DOHH2 (cell line): ENCODE results near the gene LAMB1.

Source experiments
- H3F3A ChIP-seq: fragments of 200-600 bp; sonication (generic), shearing (Covaris generic); 2 replicates; pipeline ENCODE4 v1.6.0; 2016; ENCODE audit warnings: antibody characterized with exemption, mild to moderate bottlenecking; ENCODE audit not compliant: control insufficient read depth, insufficient read depth
- H3K27ac ChIP-seq: fragments of 200-600 bp; sonication (generic); 2 replicates; pipeline ENCODE4 v1.5.1; 2014; ENCODE audit warnings: low read depth, mild to moderate bottlenecking, low read length, moderate library complexity
- H3K27me3 ChIP-seq: fragments of 200-600 bp; sonication (generic); 2 replicates; pipeline ENCODE4 v1.6.1; 2014; ENCODE audit warnings: mild to moderate bottlenecking, low read length, mixed read lengths; ENCODE audit not compliant: control insufficient read depth
- H3K36me3 ChIP-seq: fragments of 200-600 bp; sonication (generic); 2 replicates; pipeline ENCODE4 v1.6.1; 2014; ENCODE audit warnings: mild to moderate bottlenecking, low read length, moderate library complexity, mixed read lengths; ENCODE audit not compliant: control insufficient read depth
- H3K4me1 ChIP-seq: fragments of 200-600 bp; sonication (generic); 2 replicates; pipeline ENCODE4 v1.6.1; 2014; ENCODE audit warnings: mild to moderate bottlenecking, low read length, mixed read lengths; ENCODE audit not compliant: control insufficient read depth
- H3K4me2 ChIP-seq: fragments of 200-600 bp; sonication (generic); 2 replicates; pipeline ENCODE4 v1.6.0; 2014; ENCODE audit warnings: mild to moderate bottlenecking, low read length, moderate library complexity
- H3K4me3 ChIP-seq: fragments of 200-600 bp; sonication (generic); 2 replicates; pipeline ENCODE4 v1.5.1; 2014; ENCODE audit warnings: mild to moderate bottlenecking, low read length, mixed read lengths
- H3K79me2 ChIP-seq: fragments of 200-600 bp; sonication (generic); 2 replicates; pipeline ENCODE4 v1.6.1; 2014; ENCODE audit warnings: mild to moderate bottlenecking, low read length, mixed read lengths; ENCODE audit not compliant: control insufficient read depth
- H3K9me2 ChIP-seq: fragments of 200-600 bp; sonication (generic); replicated peaks from 2 replicates; pipeline ENCODE4 v1.6.1; 2014; ENCODE audit warnings: mild to moderate bottlenecking, low read length, mixed read lengths; ENCODE audit not compliant: control insufficient read depth
- H3K9me3 ChIP-seq: fragments of 200-600 bp; sonication (generic); 2 replicates; pipeline ENCODE4 v1.6.1; 2014; ENCODE audit warnings: antibody characterized with exemption, low read length, mixed read lengths; ENCODE audit not compliant: control insufficient read depth, insufficient read depth
- H4K20me1 ChIP-seq: fragments of 200-600 bp; sonication (generic); 2 replicates; pipeline ENCODE4 v1.6.0; 2014; ENCODE audit warnings: low read depth, mild to moderate bottlenecking, antibody characterized with exemption, low read length, moderate library complexity; ENCODE audit not compliant: control insufficient read depth, insufficient read depth
- EZH2phosphoT487 ChIP-seq: fragments of 200-600 bp; sonication (generic); IDR thresholded peaks from 2 replicates; pipeline ENCODE4 v1.6.1; 2017; ENCODE audit warnings: borderline replicate concordance, mild to moderate bottlenecking, antibody characterized with exemption, low read length, moderate library complexity, mixed read lengths
- TF ChIP-seq, protein P1 (sequence below): fragments of 200-600 bp; sonication (generic); IDR thresholded peaks from one replicate; pipeline ENCODE4 v1.5.1; 2014; ENCODE audit warnings: antibody characterized with exemption, mild to moderate bottlenecking, low read depth, low read length; ENCODE audit not compliant: poor library complexity, severe bottlenecking

LAMB1 gene

DNA sequence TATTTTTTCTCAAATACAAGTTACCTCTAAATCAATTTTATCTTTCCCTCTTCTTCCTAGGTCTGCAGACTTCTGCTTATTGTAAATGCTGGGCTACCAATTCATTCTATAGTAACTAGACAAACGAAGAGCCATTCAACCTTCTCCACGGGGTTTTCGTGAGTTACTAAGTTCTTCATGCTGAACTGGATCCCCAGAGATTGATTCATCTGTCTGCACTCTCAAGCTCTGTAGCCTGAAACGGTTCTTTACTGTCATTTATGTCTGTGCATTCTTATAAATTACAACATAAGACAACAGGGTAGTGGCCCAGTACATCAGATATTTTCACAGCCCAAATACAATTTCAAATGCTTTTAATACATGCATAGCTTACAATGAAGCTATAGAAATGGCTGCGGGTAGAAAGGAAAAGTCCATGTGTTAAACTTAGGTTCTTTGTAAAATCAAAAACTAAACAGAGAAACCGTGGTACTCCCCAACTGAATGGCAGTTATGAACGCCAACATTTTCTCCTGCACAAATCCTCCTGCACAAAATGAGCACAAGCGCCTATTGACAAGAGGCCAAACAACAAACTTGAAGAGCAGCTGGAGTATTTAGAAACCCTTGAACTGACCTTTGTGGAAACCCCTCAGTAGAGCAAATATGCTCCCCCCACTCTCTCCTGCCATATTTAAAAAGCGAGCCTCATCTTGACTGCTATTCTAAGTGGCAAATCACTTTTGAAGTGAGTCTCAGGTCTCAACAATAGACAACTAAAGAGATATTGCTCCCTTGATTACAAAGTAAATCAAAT is 20.7 kb downstream of the LAMB1 start:
- Histone ChIP-seq H3K27ac (no peak overlapping the region), H4K20me1 (no peaks in the 10 kb centered on the region), H3K9me2 (no peaks in the 10 kb centered on the region), H3F3A (no peaks in the 10 kb centered on the region), H3K27me3 (no peaks in the 10 kb centered on the region), H3K79me2 (no peaks in the 10 kb centered on the region), H3K4me1 (no peaks in the 10 kb centered on the region), H3K36me3 (no peaks in the 10 kb centered on the region), H3K4me2 (no peak overlapping the region), H3K4me3 (no peak overlapping the region), H3K9me3 (no peaks in the 10 kb centered on the region)
- TF ChIP-seq, protein P1, sequence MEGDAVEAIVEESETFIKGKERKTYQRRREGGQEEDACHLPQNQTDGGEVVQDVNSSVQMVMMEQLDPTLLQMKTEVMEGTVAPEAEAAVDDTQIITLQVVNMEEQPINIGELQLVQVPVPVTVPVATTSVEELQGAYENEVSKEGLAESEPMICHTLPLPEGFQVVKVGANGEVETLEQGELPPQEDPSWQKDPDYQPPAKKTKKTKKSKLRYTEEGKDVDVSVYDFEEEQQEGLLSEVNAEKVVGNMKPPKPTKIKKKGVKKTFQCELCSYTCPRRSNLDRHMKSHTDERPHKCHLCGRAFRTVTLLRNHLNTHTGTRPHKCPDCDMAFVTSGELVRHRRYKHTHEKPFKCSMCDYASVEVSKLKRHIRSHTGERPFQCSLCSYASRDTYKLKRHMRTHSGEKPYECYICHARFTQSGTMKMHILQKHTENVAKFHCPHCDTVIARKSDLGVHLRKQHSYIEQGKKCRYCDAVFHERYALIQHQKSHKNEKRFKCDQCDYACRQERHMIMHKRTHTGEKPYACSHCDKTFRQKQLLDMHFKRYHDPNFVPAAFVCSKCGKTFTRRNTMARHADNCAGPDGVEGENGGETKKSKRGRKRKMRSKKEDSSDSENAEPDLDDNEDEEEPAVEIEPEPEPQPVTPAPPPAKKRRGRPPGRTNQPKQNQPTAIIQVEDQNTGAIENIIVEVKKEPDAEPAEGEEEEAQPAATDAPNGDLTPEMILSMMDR, result no peak
- TF ChIP-seq EZH2phosphoT487, result no peak

DNA sequence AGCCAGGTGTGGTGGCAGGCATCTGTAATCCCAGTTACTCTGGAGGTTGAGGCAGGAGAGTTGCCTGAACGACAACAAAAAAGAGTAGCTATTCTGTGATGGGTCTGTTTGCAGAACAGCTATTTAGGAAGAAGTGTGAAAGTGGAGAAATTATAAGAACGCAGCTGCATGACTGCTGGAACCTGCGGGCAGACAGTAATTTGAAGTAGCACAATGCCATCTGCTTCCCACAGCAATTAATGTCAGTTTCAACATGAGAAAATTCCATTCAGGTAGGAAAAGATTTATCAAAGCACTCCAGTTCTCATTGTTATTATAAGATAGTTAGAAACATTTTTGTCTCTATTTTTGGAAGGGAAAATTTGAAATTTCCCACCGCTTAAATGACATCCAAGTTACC is 21.5 kb downstream of the LAMB1 start:
- H3K36me3 ChIP-seq, result no peaks in the 10 kb centered on the region
- TF ChIP-seq, protein P1, result no peak
- TF ChIP-seq EZH2phosphoT487, result no peak

DNA sequence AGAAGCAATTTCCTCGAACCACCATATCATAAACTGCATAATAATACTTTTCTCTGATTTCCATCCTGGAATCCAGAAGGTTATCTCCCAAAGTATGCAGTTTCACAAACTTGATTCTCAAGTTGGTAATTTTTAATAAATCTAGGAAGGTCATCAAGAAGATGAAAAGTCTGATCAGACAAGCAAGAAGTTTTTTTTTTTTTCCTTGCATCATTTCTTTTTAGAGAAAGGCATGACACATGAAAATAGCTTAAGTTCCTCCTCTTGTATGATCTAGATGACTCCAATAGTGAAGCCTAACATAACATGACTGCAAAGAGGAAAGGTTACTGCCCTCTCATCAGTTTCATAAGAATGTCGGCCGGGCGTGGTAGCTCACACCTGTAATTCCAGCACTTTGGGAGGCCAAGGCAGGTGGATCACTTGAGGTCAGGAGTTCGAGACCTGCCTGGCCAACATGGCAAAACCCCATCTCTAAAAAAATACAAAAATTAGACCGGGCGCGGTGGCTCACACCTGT is 22.2 kb downstream of the LAMB1 start:
- H3K4me2 ChIP-seq, result no peak overlapping the region
- no peaks in the 10 kb centered on the region for H3F3A ChIP-seq
- H3K27ac ChIP-seq, result no peak overlapping the region
- H3K36me3 ChIP-seq, result no peaks in the 10 kb centered on the region
- no peak for TF ChIP-seq EZH2phosphoT487
- TF ChIP-seq, protein P1, result no peak
- H3K79me2 ChIP-seq, result no peaks in the 10 kb centered on the region
- H3K27me3 ChIP-seq, result no peaks in the 10 kb centered on the region
- H3K9me2 ChIP-seq, result no peaks in the 10 kb centered on the region
- no peaks in the 10 kb centered on the region for H4K20me1 ChIP-seq
- no peaks in the 10 kb centered on the region for H3K9me3 ChIP-seq
- no peaks in the 10 kb centered on the region for H3K4me1 ChIP-seq
- H3K4me3 ChIP-seq, result no peak overlapping the region

More for the DNA sequence above, 21.5 kb downstream of the LAMB1 start:
- Histone ChIP-seq H4K20me1 (no peaks in the 10 kb centered on the region), H3K27me3 (no peaks in the 10 kb centered on the region), H3K79me2 (no peaks in the 10 kb centered on the region), H3K9me3 (no peaks in the 10 kb centered on the region), H3K4me1 (no peaks in the 10 kb centered on the region), H3F3A (no peaks in the 10 kb centered on the region), H3K4me3 (no peak overlapping the region), H3K4me2 (no peak overlapping the region), H3K27ac (no peak overlapping the region), H3K9me2 (no peaks in the 10 kb centered on the region)
